Stimulated activated naive CD8-positive, alpha-beta T cell treated with anti-CD3 and anti-CD28 coated beads, Interleukin-15, amount 100 ng/mL, for 72 hours (primary cell): Measurements from ENCODE around the gene RNPEP.
"Not testable (repeated sequence)": the region's sequence is repeated elsewhere in the genome, so short reads cannot be mapped to it uniquely, and the experiment has no call there.

Experiments
- ATAC-seq: fragments of 150-1000 bp; cut with Tn5 transposase; 2 replicates; pipeline ENCODE4 v1.10.0; 2021; ENCODE audit warnings: mild to moderate bottlenecking, moderate library complexity
- DNase-seq, 2 donors: peaks; one replicate each; pipeline ENCODE4 v3.0.0; 2021 to 2022
- H3K27ac Mint-ChIP-seq, 2 donors: one replicate each; pipeline ENCODE4 v1.8.0; 2022; ENCODE audit warnings: mild to moderate bottlenecking in 2 of 2, mixed read lengths in 2 of 2, moderate library complexity in 2 of 2
- H3K27me3 Mint-ChIP-seq: one replicate; pipeline ENCODE4 v1.8.0; 2022; ENCODE audit warnings: mixed read lengths
- H3K4me1 Mint-ChIP-seq: one replicate; pipeline ENCODE4 v1.8.0; 2022; ENCODE audit warnings: mild to moderate bottlenecking, mixed read lengths
- H3K4me3 Mint-ChIP-seq, 2 donors: one replicate each; pipeline ENCODE4 v1.8.0; 2022; ENCODE audit warnings: mild to moderate bottlenecking in 2 of 2, mixed read lengths in 2 of 2, moderate library complexity in 1 of 2
- H3K9me3 Mint-ChIP-seq, 2 donors: one replicate each; pipeline ENCODE4 v1.8.0; 2022; ENCODE audit warnings: mixed read lengths in 2 of 2

Gene RNPEP, protein sequence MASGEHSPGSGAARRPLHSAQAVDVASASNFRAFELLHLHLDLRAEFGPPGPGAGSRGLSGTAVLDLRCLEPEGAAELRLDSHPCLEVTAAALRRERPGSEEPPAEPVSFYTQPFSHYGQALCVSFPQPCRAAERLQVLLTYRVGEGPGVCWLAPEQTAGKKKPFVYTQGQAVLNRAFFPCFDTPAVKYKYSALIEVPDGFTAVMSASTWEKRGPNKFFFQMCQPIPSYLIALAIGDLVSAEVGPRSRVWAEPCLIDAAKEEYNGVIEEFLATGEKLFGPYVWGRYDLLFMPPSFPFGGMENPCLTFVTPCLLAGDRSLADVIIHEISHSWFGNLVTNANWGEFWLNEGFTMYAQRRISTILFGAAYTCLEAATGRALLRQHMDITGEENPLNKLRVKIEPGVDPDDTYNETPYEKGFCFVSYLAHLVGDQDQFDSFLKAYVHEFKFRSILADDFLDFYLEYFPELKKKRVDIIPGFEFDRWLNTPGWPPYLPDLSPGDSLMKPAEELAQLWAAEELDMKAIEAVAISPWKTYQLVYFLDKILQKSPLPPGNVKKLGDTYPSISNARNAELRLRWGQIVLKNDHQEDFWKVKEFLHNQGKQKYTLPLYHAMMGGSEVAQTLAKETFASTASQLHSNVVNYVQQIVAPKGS

DNA sequence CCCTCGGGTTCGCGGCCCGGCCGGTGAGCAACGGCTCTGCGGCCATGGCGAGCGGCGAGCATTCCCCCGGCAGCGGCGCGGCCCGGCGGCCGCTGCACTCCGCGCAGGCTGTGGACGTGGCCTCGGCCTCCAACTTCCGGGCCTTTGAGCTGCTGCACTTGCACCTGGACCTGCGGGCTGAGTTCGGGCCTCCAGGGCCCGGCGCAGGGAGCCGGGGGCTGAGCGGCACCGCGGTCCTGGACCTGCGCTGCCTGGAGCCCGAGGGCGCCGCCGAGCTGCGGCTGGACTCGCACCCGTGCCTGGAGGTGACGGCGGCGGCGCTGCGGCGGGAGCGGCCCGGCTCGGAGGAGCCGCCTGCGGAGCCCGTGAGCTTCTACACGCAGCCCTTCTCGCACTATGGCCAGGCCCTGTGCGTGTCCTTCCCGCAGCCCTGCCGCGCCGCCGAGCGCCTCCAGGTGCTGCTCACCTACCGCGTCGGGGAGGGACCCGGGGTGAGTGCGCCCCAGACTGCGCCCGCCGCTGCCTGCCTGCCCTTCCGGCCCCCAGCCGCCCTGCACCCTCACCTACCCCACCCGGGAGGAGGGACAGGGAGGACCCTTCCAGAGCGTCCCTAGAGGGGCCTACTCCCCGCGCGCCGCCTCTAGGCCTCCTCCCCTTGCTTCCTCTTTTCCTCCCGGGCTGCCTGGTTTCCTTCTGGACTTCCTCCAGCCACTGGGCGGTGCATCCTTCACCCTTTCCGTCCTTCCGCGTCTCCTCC lies at the start of gene RNPEP:
RNPEP (plus strand) TSS at position 26 of the 757 bp plus-strand sequence; CDS start at position 45, 19 bp downstream.
- peaks cover 22% of the 10 kb centered on the region for H3K4me1 Mint-ChIP-seq
- no peaks in the 10 kb centered on the region for H3K9me3 Mint-ChIP-seq
- ATAC-seq: peak; percentile 91
- peak within 1 kb of the TSS; percentile 90 to 94 for H3K4me3 Mint-ChIP-seq
- peaks cover 10% of the 10 kb centered on the region for H3K27me3 Mint-ChIP-seq
- peak; percentile 62 to 65 for DNase-seq
- H3K27ac Mint-ChIP-seq: peak within 1 kb of the TSS; percentile 88 to 98

DNA sequence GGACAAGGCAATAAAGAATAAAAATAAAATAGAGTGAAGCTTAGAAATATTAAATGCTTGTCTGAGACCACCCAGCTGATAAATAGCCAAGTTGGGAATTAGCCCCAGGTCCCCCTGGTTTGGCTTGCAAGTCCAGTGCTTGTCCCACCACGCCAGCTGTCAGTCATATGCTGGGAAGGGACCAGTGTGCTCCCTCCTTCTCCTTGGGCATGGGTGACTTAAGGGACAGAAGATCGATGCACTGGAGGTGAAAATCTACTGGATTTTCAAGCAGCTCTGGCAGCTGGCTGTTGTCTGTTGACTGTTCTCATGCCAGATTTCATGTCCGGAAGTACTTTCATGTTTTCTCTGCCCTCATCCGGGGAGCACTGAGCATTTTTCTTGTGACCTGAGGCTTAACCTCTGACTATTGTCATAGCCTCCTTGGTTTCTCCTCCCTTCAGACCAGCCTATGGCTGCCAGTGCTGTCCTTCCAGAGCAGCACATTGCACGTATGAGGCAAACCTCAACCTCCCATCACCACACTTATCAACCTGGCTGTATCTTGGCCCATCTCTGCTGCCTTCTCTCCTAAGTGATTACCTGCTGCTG lies 48.5 kb upstream of the RNPEP start:
- DNase-seq (no peak), ATAC-seq (no peak)
- Mint-ChIP-seq H3K27ac (no peak overlapping the region), H3K27me3 (peaks cover 11% of the 10 kb centered on the region), H3K4me1 (no peaks in the 10 kb centered on the region), H3K9me3 (no peaks in the 10 kb centered on the region), H3K4me3 (no peak overlapping the region)

DNA sequence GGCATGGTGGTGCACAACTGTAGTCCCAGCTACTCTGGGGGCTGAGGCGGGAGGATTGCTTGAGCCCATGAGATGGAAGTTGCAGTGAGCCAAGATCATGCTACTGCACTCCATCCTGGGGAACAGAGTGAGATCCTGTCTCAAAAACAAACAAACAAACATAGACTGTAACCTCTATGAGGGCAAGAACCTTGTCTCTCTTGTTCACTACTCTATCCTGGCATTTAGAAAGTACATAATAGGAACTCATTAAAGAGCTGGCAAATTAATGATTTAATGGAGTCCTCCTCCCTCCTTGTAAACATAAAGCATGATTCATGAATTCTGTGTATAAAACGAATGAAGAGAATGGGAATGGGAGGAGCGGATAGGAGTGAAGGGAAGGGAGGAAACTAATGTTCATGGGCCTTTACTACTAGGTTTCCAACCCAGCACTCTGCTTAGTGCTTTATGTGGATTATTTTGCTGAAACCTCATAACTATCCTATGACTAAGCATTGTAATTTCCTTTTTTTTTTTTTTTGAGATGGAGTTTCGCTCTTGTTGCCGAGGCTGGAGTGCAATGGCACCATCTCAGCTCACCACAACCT lies 44.7 kb upstream of the RNPEP start:
- Mint-ChIP-seq H3K9me3 (no peaks in the 10 kb centered on the region), H3K4me3 (no peak overlapping the region), H3K27me3 (peaks cover 12% of the 10 kb centered on the region), H3K4me1 (no peaks in the 10 kb centered on the region), H3K27ac (no peak overlapping the region)
- ATAC-seq (no peak), DNase-seq (no peak)

DNA sequence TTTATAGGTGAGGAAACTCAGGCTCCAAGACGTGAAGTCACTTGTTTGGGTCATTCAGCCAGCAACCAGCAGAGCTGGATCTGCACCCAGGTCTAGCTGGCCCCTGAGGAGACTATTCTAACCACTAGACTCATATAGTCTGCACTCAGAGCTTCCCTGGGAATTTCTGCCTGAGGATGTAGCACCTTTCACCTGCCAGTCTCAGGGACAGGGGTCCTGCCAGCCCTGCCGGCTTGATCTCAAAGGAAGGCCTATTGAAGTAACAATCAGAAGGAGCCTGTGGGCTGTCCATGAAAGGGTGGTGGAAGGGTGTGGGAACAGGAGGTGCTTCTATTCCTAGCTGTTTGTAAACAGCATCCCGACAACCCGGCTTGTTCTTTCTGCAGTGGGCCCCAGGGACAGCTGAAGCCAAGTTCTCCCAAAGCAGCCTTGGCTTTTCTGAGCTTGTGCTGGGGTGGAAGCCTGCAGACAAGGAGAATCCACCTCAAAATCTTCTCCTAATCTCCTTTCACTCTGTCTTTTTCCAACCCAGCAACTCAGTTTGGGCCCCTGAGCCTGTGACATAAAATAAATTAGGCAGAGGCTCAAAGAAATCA lies 43.9 kb upstream of the RNPEP start:
- DNase-seq: no peak
- H3K27ac Mint-ChIP-seq: no peak overlapping the region
- no peaks in the 10 kb centered on the region for H3K9me3 Mint-ChIP-seq
- H3K4me3 Mint-ChIP-seq: no peak overlapping the region
- no peak for ATAC-seq
- no peaks in the 10 kb centered on the region for H3K4me1 Mint-ChIP-seq
- H3K27me3 Mint-ChIP-seq: peaks cover 20% of the 10 kb centered on the region

DNA sequence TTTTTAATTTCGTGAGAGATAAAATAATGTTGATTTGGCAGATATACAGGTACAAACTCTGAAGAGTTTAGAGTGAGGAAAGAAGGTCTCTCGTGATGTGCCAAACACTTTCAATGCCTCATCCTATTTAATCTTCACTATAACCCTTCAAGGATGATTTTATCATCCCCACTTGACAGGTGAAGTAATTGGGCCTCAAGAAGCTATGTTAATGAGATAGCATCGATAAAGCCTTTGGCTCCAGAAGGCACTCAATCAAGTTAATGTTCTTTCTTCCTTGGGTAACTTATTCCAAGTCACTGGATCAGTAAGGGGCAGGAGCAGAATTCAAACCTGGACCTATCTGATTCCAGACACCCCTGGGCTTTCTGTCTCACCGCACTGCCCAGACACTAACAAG lies 43.3 kb upstream of the RNPEP start:
- H3K4me1 Mint-ChIP-seq: no peaks in the 10 kb centered on the region
- no peaks in the 10 kb centered on the region for H3K9me3 Mint-ChIP-seq
- peaks cover 24% of the 10 kb centered on the region for H3K27me3 Mint-ChIP-seq
- DNase-seq (no peak), ATAC-seq (no peak)
- H3K27ac Mint-ChIP-seq: no peak overlapping the region
- H3K4me3 Mint-ChIP-seq: no peak overlapping the region

DNA sequence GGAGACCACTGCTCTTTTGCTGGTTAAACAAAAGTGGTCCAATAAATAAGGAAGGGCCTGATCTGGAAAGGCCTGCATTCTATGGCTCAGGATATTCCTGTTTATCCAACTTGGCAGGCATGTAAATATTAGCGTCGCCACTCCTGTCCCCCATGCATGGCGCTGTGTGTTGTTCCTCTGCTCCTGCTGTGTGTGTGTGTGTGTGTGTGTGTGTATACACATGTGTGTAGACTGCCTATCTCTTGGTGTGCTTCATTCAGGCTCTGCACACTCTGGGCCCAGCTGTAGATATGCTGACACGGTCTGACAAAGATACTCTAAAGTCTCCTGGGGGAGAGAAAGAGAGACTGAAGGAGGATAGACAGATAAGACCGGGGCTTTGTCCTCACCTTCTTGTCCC lies 42.9 kb upstream of the RNPEP start:
- DNase-seq (no peak), ATAC-seq (no peak)
- Mint-ChIP-seq H3K4me1 (no peaks in the 10 kb centered on the region), H3K4me3 (no peak overlapping the region), H3K27ac (no peak overlapping the region), H3K27me3 (peaks cover 24% of the 10 kb centered on the region), H3K9me3 (no peaks in the 10 kb centered on the region)

DNA sequence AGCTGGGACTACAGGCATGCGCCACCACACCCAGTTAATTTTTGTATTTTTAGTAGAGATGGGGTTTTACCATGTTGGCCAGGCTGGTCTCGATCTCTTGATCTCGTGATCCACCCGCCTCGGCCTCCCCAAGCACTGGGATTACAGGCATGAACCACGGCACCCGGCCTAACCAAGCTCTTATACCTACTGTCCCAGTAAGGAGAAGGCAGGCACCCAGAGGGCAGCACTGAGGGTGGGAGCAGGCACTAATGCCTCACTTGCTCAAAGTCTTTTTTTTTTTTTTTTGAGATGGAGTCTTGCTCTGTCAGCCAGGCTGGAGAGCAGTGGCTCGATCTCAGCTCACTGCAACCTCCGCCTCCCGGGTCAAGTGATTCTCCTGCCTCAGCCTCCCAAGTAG lies 42.1 kb upstream of the RNPEP start:
- not testable (repeated sequence) for H3K4me1 Mint-ChIP-seq

DNA sequence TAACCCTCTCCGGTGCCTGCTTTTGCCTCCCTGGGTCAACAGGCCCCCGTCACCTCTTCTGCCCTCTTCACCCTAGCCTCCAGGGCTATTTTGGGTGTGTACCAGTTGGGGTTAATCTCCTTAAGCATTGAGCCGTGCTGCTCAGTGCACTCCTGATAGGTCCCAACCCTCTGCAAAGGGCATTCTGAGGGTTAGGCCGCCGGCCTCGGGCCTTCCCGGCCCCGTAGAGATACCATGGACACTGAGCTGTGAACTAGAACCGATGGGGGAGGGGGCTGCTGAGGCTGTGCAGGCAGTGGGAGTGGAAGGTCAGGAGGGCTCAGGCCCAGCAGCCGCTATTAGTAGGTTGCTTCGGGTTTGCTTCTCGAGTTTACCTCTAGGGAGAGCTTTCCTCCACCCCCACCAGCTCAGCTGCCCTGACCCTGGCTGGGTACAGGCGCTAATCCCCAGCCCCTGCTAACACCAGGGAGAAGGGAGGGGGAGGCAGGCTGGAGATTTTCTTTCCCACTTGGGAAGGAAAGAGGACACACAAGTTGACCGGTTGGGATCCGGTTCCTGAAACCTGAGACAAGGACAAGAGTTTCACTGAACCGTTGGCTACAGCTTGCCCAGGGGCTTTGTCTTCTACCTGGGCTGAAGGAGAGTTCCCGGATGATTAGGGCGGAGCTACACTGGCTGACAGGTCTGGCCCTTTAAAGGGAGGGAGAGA lies 40.9 kb upstream of the RNPEP start:
- ATAC-seq (no peak), DNase-seq (no peak)
- H3K27me3 Mint-ChIP-seq: peaks cover 38% of the 10 kb centered on the region
- H3K27ac Mint-ChIP-seq: no peak overlapping the region
- no peak overlapping the region for H3K4me3 Mint-ChIP-seq
- peaks cover 15% of the 10 kb centered on the region for H3K4me1 Mint-ChIP-seq
- no peaks in the 10 kb centered on the region for H3K9me3 Mint-ChIP-seq

More for the DNA sequence above, 42.1 kb upstream of the RNPEP start:
- H3K27me3 Mint-ChIP-seq: peaks cover 25% of the 10 kb centered on the region
- DNase-seq, H3K9me3 Mint-ChIP-seq, H3K4me3 Mint-ChIP-seq, ATAC-seq, H3K27ac Mint-ChIP-seq: not testable (repeated sequence)

DNA sequence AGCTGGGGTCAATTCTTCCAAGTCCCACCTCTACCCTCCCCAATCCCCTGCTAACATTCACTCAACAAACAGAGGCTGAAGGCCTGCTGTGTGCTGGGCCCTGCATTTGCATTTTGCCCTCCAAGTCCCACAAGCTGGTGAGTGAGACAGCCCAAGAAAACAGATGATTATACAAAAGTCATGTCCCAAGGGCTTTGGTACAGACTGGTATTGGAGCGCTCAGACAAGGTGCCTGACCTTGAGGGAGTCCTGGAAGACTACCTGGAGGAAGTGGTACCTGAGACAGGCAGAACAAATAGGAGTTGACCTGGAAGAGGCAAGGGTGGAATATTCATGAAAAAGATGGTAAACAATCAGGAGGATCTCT lies 40.3 kb upstream of the RNPEP start:
- Mint-ChIP-seq H3K4me3 (no peak overlapping the region), H3K4me1 (peaks cover 21% of the 10 kb centered on the region), H3K27ac (no peak overlapping the region), H3K9me3 (no peaks in the 10 kb centered on the region), H3K27me3 (peaks cover 43% of the 10 kb centered on the region)
- DNase-seq: no peak
- no peak for ATAC-seq

DNA sequence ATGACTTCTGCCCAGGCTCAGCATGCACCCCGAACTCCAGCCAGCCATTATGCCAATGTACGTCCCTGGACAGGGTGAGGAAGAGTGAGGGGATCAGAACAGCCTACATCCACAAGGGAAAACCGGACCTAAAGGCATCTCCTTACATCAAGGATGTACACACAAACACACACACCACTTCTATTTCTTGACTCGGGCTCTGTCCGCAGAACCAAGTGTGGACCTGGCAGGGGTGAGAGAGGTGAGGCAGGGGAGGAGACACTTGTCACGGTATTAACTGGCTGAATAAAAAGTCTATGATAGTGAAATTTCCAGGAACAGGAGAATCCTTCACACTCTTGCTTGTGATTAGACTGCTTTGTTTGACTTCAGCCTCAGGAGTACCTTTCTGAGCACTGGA lies 38.4 kb upstream of the RNPEP start:
- Mint-ChIP-seq H3K27me3 (peaks cover 61% of the 10 kb centered on the region), H3K4me3 (no peak overlapping the region), H3K27ac (no peak overlapping the region), H3K4me1 (peaks cover 21% of the 10 kb centered on the region), H3K9me3 (no peaks in the 10 kb centered on the region)
- ATAC-seq (no peak), DNase-seq (no peak)

DNA sequence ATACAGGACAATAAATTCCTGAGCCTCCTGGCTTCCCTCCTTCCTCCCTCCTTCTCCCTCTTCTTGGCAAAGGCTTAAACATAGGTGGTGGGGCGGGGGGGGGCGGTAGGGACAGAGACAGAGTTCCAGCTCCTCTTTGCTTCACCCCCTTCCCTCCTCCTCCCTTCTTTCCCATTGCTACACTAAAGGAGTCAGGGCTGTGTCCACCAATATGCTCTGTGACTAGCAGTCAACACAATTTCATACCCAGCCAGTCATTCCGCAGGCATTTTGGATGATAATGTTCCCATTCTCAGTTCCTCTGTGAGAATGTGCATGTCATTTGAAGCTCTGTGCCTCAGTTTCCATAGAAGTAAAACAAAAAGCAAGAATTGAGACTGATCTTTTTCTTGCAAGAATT lies 37.8 kb upstream of the RNPEP start:
- ATAC-seq (no peak), DNase-seq (no peak)
- H3K4me3 Mint-ChIP-seq: no peak overlapping the region
- H3K9me3 Mint-ChIP-seq: no peaks in the 10 kb centered on the region
- H3K27me3 Mint-ChIP-seq: peaks cover 64% of the 10 kb centered on the region
- H3K4me1 Mint-ChIP-seq: peaks cover 21% of the 10 kb centered on the region
- no peak overlapping the region for H3K27ac Mint-ChIP-seq

DNA sequence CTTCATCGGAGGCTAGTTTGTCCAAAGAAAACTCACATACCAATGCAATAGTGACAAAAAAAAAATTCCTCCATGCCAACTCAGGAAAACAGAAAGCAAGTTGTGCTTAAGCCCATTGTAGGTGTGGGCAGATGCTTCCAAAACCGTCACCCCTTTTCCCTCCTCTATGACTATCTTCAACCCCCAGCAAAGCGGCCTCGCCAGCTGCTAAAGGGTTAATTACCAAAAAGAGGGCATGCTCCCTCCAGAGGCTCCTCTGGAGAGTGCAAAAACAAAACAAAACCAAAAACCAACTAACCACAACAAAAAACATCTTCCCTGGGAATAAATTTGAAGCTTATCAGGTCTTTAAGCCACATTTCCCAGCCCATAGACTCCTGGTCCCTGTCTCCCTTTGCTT lies 37.3 kb upstream of the RNPEP start:
- no peak for DNase-seq
- peaks cover 64% of the 10 kb centered on the region for H3K27me3 Mint-ChIP-seq
- H3K9me3 Mint-ChIP-seq: no peaks in the 10 kb centered on the region
- H3K4me1 Mint-ChIP-seq: peaks cover 21% of the 10 kb centered on the region
- H3K27ac Mint-ChIP-seq: no peak overlapping the region
- H3K4me3 Mint-ChIP-seq: no peak overlapping the region
- ATAC-seq: no peak

DNA sequence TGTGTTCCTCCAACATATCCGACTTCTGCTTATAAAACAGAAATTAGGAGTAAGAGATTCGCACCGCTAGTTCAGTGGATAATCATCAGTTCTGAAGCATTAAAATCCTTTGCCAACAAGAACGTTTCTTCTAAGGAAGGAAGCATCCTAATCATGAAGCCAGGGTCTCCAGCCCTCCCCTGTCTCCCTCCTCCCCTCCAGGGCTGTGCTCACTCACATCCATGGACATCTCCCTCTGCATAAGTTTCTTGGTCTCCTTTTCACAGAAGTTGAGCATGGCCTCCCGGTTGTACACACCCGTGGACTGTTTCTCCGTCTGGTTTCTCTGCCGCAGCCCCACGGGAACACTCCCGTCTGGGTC lies 36.6 kb upstream of the RNPEP start:
- H3K27ac Mint-ChIP-seq: no peak overlapping the region
- DNase-seq (no peak), ATAC-seq (no peak)
- peaks cover 64% of the 10 kb centered on the region for H3K27me3 Mint-ChIP-seq
- peaks cover 21% of the 10 kb centered on the region for H3K4me1 Mint-ChIP-seq
- peak overlapping the region in 1 of 2 donors; percentile 81 for H3K4me3 Mint-ChIP-seq
- H3K9me3 Mint-ChIP-seq: no peaks in the 10 kb centered on the region

DNA sequence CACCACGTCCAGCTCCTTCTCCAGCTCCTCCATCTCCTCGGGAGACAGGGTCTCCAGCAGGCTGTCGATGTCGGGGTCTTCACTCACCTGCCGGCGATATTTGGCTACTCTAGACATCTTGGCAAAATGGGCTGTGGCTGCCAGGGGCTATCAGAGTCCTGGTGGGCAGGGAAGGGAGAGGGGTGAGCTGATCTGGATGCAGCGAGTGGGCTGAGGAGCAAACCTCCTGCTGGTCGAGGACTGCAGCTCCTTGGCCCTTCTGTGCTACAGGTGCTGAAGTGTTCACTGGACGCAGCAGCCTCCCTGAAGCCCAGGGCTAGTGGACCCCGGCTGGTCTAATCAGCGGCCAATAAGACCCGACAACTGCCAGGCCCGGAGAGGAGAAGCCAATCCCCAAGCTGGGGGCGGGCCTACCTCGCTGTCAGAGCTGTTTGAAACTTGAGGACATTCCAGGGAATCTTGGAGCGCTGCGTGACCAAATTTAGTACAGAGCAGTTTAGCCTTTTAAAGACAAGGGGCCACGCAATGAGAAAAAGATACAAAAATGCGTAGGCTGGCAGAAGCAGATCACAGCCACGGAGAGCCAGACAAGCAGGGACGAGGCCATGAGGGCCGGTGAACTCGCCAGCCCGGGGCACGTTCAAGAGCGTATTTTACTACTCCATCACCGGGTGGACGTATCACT lies 36.1 kb upstream of the RNPEP start, which contains the start of gene LMOD1:
LMOD1 (minus strand) TSS at position 325 of the 685 bp plus-strand sequence; CDS start at position 117, 208 bp downstream.
- Mint-ChIP-seq H3K4me3 (peak within 1 kb of the TSS; percentile 55 to 81), H3K9me3 (no peaks in the 10 kb centered on the region), H3K27me3 (peaks cover 64% of the 10 kb centered on the region), H3K27ac (peak within 1 kb of the TSS; percentile 37 to 48), H3K4me1 (peaks cover 21% of the 10 kb centered on the region)
- peak in 1 of 2 donors; percentile 5 for DNase-seq
- peak; percentile 39 for ATAC-seq
